GM19035 (cell line): ENCODE data around the gene POLE.
A peak's percentile ranks its signal among the peaks of the same experiment; 100 is the strongest.
"Not testable (repeated sequence)": the region's sequence is repeated elsewhere in the genome, so short reads cannot be mapped to it uniquely, and the experiment has no call there.

Experiments used
- ATAC-seq: cut with Tn5 transposase; IDR thresholded peaks from one replicate; pipeline ENCODE4 v1.9.1; 2021; ENCODE audit not compliant: unreplicated experiment

The POLE gene

DNA sequence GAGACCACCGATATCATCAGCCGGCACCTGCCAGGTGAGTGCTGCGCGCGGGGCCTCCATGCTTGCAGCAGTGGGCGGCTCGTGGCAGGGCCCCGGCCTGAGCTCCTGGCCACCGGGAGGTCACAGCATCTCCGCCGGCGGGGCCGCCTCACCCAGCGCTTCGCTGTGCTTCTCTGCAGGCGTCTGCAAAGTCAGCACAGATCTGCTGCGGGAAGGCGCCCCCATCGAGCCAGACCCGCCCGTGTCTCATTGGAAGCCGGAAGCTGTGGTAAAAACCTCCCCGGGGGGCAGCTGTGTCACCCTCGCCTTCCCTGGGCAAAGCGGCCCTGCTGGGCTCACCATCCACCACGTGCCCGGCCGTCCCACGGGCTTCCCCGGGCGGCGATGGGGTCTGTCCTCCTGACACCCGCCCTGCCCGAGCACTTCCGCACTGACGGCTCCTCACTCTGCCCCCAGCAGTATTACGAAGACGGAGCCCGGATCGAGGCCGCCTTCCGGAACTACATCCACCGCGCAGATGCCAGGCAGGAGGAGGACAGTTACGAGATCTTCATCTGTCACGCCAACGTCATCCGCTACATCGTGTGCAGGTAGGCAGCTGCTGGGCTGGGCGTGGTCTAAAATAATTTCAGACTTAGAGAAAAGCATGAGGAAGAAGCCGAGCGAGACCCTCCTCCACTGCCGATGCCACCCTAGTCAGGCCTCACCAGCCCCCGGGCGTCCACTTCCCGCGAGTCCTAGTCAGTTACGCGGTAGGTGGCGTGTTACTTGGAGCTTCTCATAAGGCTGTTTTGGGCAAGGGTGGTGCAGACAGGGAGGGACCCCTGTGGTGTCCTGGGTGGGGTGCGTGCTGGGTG is 30.6 kb upstream of the POLE start:
- ATAC-seq: no peak

DNA sequence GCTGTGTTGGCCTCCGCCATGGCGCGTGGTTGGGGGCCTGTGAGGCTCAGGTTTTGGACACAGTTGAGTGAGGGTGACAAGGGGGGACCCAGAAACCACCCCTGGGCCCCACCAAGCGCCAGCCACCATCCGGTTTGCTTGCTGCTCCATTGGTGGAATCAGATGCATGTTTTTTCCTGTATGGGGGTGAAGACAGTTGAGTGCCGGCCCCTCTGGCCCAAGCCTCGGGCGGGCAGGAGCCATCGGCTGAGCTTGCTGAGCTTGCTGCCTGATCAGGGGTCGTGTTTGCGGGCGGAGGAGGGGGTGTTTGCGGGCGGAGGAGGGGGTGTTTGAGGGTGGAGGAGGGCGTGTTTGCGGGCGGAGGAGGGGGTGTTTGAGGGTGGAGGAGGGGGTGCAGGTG is 29.9 kb upstream of the POLE start:
- ATAC-seq: no peak

DNA sequence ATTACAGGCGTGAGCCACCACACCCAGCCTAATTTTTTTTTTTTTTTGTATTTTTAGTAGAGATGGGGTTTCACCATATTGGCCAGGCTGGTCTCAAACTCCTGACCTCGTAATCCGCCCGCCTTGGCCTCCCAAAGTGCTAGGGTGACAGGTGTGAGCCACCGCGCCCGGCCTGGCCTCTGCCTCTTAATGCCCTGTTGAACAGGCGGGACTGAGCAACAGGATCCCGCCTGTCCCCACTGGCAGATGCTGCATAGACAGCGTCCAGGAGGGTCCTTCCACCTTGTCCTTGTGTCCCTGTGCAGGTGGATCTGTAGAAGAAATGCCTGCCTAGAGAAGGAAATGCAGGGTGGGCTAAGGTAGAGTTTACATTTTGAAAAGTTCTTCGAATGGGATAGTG is 29.2 kb upstream of the POLE start:
- ATAC-seq: no peak

DNA sequence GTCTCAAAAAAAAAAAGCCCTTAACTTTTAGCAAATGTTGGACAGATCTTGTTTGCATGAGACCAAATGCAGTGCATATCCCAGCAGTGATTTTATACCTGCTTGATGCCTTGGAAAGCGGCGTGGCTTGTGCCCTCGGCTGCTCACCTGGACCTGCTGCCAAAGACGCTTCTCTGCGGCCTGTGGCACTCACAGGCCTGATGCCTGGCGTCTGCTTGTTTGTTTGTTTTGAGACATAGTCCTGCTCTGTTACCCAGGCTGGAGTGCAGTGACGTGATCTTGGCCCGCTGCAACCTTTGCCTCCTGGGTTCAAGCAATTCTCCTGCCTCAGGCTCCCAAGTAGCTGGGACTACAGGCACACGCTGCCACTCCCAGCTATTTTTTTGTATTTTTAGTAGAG is 28.7 kb upstream of the POLE start:
- ATAC-seq: no peak

DNA sequence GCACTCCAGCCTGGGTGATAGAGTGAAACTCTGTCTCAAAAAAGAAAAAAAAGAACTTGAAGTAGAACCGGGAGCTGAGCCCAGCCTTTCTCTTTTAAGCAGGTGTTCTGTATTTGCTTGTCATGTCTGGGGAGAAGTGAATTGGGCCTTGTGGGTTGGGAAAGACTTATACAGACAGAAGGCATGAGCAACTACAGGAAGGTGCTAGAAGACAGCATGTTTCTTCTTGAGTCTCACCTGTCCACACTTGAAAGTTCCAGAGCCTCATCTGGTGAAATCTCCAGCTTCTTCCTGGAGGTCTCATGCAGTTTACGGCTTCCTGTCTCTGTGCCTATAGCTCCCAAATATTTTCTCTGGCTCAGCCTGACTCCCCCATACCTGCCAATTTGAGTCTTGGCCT is 26.0 kb upstream of the POLE start:
- no peak for ATAC-seq

DNA sequence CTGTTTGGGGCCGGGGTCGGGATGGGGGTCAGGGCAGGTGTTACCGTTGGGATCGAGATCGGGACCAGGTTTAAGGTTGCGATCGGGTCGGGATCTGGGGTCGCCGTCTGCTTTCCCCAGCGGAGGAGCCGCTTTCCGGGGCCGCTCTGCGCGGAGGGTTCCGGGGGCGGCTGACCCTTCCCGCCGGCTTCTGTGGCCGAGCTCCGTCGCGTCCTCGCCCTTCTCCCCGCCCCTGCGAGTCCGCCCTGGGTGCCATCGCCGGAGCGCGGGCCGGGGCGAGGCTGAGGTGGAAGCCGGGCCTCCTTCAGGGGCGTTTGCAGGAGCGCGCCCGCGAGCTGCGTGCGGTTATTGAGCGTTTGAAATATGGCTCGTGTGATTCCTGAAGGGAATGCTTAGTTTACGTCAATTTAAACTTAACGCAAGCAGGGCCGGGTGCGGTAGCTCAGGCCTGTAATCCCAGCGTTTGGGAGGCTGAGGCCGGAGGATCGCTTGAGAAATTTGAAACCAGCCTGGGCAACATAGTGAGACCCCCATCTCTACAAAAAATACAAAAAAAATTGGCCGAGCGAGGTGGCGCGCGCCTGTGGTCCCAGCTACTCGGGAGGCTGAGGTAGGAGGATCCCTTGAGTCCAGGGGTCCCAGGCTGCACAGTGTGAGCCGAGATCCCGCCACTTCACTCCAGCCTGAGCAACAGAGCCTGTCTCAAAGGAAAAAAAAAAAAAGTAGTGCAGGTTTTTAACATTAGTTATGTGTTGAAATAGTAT is 24.1 kb upstream of the POLE start:
- peak; percentile 16 for ATAC-seq

DNA sequence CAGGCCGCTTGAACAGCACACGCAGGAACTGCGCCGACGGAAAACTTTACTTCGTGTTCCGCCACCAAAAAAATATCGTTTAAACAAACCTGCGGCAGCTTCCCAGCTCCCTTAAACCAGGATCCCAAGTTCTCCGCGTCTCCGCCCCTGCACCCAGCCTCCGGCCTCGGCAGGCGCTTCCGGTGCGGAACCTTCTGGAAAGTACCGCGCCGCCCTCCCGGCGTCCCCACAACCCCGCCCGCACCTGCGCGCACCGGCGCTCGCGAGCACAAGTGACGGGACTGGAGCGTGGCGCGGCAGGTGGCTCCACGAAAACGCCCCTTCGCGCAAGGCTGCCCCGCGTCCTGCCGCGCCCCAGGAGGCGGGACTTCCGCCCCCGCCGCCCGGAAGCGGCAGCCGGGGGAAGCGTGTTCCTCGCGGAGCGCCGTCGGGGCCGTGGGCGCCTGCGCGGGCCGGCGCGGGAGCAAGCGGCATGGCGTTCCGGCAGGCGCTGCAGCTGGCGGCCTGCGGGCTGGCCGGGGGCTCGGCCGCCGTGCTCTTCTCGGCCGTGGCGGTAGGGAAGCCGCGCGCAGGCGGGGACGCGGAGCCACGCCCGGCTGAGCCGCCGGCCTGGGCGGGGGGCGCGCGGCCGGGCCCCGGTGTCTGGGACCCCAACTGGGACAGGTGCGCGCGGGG is 23.4 kb upstream of the POLE start, which contains the start of gene PGAM5:
PGAM5 (plus strand) TSS at position 438 of the 675 bp plus-strand sequence; CDS start at position 473, 35 bp downstream.
- peak; percentile 88 for ATAC-seq

DNA sequence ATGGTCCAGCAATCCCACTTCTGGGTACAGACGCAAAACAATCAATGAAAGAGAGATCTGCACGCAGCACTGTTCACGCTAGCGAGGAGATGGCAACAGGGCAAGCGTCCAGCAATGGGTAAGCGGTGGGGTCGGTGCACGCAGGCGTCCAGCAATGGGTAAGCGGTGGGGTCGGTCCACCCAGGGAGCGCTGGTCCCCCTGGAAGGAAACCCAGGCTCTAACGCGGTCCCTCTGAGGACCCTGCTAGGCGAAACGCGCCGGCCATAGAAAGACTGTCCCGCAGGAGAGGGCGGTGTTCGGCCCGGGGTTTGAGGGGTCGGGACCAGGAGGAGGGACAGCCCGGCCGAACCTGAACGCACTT is 22.9 kb upstream of the POLE start:
- ATAC-seq: peak; percentile 33

DNA sequence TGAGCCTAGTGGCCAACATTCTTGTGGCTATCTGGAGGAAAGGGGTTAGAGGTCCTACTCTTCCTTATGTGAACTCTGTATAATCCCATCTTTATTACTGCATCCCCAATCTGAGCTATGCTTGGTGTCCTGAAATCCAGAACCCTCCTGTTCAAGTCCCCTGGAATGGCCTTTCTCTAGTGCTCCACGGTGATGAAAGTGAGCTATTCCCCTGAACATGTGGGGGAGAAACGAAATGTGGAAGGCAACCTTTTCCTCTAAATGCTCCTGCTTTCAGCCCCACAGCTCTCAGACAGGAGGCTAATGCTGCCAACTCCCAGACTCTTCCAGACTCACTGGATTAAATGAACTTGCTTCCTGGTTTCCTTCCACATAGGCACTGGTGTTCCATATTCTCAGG is 21.0 kb upstream of the POLE start:
- no peak for ATAC-seq

DNA sequence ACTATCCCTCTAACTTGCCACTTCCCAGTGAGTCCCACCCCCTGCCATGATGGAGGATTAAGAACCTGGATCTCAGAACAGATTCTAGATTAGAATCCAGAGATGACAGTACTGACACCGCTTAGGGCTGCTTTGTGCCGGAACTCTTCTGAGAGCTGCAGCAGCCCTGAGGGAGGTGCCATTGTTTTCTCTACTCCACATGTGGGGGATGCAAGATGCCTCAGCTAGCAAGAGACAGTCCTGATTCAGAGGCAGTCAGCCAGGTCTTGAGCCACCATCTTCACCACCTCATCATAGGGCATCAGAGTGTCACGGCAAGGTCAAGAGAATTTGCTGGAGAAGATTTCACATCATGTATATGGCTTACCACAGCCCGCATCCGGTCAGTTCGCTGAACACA is 20.1 kb upstream of the POLE start:
- ATAC-seq: no peak

DNA sequence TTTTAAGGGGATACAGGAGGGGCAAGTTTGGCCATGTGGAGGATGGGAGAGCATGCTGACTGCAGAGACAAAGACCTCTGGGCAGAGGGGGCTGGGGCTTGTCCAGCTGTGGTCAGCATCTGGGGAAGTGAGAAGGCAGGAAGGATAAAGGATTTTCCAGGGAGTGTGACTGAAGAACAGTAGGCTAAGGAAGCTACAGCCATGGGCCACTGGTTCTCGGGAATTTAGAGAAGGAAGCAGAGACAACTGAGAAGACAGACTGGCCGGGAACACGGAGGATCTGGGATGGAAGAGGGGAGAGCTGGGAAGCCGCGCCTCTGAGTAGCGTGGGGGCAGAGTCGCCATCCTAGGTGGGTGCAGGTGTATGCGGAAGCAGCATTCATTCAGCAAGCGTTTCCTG is 16.5 kb upstream of the POLE start:
- ATAC-seq: no peak

DNA sequence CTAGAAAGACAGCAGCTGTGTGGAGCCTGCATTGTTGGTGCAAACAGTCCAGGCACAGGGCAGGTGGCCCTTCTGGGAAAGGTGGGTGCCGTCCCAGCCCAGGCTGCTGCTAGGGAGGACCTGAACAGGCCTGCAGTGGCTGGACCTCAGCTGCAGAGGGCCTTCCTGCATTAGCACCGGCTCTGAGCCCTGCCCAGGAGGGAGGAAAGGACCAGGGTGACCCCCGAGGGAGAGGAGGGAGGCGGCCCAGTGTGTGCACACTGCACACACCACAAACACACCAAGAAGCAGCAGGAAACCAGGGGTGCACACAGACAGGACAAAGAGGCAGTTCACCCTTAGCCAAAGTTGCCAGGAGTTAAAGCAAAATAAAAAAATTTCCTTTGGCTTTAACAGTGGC is 15.5 kb upstream of the POLE start:
- ATAC-seq: no peak

DNA sequence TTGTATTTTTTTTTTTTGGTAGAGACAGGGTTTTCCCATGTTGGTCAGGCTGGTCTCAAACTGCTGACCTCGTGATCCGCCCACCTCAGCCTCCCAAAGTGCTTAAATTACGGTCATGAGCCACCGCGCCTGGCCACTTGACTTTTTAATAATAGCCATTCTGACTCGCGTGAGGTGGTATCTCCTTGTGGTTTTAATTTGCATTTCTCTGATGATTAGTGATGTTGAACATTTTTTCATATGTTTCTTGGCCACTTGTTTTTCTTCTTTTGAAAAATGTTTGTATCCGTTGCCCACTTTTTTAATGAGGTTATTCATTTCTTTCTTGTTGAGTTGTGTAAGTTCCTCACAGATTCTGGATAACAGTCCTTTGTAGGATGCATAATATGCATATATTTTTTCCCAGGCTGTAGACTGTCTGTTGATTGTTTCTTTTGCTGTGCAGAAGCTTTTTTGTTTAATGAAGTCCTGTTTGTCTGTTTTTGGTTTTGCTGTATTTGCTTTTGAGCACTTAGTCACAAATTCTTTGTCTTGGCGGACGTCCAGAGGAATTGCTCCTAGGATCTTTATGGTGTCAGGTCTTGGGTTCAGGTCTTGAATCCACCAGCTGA is 13.2 kb upstream of the POLE start:
- no peak for ATAC-seq

DNA sequence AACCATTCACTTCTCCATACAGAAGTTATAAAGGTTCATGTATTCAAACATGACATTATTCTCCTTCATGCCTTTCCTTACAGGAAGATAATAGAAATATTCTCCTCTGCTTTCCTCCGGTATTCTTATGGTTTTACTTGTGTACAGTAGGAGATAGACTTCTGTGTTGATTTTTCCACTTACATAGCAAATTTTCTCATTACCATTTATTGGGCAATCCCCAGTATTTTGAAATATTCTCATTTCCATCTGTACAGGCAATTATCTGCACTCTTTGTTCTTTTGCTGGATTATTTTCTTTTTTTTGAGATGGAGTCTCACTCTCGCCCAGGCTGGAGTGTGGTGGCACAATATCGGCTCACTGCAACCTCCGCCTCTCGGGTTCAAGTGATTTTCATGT is 11.2 kb upstream of the POLE start:
- no peak for ATAC-seq

DNA sequence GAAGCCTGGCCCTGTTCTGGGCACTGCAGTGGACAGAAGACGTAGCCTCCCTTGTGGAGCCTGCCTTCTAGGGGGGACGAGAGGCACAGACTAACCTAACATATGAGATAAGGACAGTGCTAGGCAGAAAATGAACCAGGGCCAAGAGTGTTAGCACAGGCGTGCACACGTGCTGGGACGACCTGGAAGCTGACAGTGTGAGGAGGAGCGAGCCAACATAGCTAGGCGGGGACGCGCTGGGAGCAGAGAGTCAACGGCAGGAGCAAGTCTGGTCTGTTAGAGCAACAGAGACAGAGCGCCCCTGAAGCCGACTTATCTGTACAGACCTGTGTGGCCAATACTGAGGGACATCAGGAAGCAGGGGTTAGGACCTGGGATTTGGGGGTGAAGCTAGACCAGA is 8.3 kb upstream of the POLE start:
- no peak for ATAC-seq

DNA sequence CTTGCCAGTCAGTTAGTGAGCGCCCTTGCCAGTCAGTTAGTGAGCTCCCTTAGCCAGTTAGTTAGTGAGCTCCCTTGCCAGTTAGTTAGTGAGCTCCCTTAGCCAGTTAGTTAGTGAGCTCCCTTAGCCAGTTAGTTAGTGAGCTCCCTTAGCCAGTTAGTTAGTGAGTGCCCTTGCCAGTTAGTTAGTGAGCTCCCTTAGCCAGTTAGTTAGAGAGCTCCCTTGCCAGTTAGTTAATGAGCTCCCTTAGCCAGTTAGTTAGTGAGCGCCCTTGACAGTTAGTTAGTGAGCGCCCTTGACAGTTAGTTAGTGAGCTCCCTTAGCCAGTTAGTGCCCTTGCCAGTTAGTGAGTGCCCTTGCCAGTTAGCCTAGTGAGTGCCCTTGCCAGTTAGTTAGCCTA is 7.7 kb upstream of the POLE start:
- ATAC-seq: not testable (repeated sequence)

DNA sequence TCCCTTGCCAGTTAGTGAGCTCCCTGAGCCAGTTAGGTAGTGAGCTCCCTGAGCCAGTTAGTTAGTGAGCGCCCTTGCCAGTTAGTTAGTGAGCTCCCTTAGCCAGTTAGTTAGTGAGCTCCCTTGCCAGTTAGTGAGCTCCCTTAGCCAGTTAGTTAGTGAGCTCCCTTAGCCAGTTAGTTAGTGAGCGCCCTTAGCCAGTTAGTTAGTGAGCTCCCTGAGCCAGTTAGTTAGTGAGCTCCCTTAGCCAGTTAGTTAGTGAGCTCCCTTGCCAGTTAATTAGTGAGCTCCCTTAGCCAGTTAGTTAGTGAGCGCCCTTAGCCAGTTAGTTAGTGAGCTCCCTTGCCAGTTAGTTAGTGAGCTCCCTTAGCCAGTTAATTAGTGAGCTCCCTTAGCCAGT is 4.9 kb upstream of the POLE start:
- ATAC-seq: not testable (repeated sequence)

DNA sequence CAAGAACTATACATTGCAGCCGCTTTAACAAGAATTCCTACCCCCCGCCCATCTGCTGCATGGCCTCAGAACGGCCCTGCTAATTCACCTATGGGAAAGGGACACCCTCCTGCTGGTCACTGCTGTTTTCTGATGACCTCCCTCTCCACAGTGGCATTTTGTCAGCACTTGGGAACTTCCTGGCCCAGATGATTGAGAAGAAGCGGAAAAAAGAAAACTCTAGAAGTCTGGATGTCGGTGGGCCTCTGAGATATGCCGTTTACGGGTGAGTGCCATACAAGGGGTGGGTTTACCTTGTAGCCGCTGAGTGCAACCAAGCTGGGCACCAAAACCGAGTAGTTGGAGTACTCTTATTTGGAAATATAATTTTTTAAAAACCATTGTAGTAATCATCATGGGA is 3.0 kb upstream of the POLE start:
- no peak for ATAC-seq

DNA sequence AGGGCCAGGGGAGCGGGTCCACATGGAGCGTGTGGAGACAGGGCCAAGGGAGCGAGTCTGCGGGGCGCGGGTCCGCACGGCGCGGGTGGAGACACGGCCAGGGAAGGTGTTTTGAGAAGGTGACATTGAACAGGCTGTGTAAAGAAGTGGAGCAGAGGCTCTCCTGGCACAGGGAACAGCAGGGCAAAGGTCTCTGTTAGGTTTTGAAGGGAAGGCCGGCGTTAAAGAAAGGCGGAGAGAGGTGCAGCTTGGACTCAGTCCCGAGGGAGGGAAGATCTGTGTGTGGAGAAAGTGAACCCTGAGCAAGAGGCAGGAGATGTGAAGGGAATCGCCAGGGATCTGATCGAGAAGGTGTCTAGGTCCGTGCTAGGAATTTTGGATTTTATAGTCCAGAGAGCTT is 2.1 kb upstream of the POLE start:
- ATAC-seq: no peak

DNA sequence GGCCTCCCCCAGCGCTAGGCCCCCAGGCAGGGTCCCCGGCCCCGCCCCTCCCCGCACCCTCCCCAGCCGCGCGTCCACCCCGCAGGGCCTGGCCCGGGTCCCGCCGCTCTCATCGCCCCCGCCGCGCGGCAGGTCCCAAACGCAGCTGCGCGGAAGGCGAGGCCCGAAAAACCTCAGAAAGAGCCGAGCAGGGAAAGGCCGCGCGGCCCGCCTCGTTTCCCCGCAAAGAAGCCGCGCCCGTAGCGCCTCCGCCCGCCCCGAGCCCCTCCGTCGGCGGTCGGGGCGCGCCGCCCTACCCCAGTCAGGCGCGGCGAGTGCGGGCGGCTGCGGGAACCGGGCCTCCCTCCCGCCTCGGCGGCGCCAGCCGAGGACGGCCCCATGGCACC is 324 bp downstream of the POLE start:
- peak; percentile 38 for ATAC-seq

DNA sequence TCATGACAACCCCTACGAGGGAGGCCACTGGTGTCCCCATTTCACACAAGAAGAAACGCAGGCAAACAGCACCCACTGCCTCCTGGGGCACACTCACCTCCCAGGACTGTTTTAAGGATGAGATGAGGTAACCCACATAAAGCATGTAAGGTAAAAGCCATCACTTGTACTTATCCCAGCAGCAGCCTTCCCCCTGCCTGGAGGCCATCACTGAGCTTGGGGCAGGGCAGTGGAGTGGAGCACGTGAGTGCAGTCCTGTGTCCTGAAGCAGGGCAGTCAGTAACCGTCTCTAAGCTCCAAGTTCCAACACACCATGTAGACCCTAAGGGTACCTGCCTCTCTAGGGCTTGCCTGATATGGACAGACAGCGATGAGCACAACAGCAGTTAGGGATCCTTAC is 1.7 kb downstream of the POLE start:
- no peak for ATAC-seq
